Lower leg skin (tissue), 3 donors: ENCODE data around the gene TBC1D19.

ENCODE experiments used
- POLR2A ChIP-seq, 2 donors: fragments of 450-650 bp; IDR thresholded peaks; one replicate each; pipeline ENCODE4 v1.6.1; 2016 to 2017; ENCODE audit warnings: antibody characterized with exemption in 2 of 2, mild to moderate bottlenecking in 1 of 2, moderate library complexity in 1 of 2
- TF ChIP-seq, protein P1 (sequence below), 3 donors: fragments of 450-650 bp; IDR thresholded peaks; one replicate each; pipeline ENCODE4 v1.5.1; 2016; ENCODE audit warnings: antibody characterized with exemption in 3 of 3, mild to moderate bottlenecking in 3 of 3, moderate library complexity in 2 of 3

DNA sequence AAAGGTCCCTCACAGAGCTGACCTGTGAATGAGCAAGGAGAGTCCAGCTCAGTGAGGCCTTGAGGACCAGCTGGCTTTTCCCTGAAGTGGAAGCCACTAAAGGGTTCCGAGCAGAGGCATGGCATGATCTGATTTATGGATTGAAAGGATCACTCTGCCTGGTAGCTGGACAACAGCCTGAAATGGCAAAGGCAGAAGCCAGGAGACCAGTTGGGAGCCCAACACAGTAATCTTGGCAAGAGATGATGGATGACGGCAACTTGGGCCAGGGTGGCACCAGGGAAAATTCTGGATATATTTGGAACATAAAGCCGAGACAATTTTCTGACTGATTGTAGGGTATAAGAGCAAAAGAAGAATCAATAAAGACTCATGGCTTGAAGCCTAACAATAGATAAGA is 207.5 kb downstream of the TBC1D19 start:
- TF ChIP-seq, protein P1, sequence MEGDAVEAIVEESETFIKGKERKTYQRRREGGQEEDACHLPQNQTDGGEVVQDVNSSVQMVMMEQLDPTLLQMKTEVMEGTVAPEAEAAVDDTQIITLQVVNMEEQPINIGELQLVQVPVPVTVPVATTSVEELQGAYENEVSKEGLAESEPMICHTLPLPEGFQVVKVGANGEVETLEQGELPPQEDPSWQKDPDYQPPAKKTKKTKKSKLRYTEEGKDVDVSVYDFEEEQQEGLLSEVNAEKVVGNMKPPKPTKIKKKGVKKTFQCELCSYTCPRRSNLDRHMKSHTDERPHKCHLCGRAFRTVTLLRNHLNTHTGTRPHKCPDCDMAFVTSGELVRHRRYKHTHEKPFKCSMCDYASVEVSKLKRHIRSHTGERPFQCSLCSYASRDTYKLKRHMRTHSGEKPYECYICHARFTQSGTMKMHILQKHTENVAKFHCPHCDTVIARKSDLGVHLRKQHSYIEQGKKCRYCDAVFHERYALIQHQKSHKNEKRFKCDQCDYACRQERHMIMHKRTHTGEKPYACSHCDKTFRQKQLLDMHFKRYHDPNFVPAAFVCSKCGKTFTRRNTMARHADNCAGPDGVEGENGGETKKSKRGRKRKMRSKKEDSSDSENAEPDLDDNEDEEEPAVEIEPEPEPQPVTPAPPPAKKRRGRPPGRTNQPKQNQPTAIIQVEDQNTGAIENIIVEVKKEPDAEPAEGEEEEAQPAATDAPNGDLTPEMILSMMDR (IDR thresholded peaks at IDR 0.05), result no peak
- no peak for TF ChIP-seq POLR2A (IDR thresholded peaks at IDR 0.05)
